GM12878 (cell line): ENCODE results near the gene SPAM1.

Experiments used
- EED ChIP-seq: sonication (generic); IDR thresholded peaks from 2 replicates; pipeline ENCODE4 v1.6.1; 2016; ENCODE audit warnings: antibody characterized with exemption, low read depth
- FOXM1 ChIP-seq: IDR thresholded peaks from 2 replicates; pipeline ENCODE4 v1.6.1; 2012; ENCODE audit warnings: low read depth, mild to moderate bottlenecking, inconsistent platforms, low read length, moderate library complexity
- GABPA ChIP-seq: IDR thresholded peaks from 2 replicates; pipeline ENCODE4 v1.6.1; 2014; ENCODE audit warnings: antibody characterized with exemption, low read depth, mild to moderate bottlenecking, inconsistent platforms
- KDM1A ChIP-seq: fragments of 200-600 bp; sonication (generic); IDR thresholded peaks from 2 replicates; pipeline ENCODE4 v1.6.1; 2016; ENCODE audit warnings: borderline replicate concordance
- POLR2A ChIP-seq: IDR thresholded peaks from 2 replicates; pipeline ENCODE4 v1.6.1; 2011; ENCODE audit warnings: low read depth, mild to moderate bottlenecking, low read length
- SPI1 ChIP-seq: IDR thresholded peaks from 2 replicates; pipeline ENCODE4 v1.6.1; 2011; ENCODE audit warnings: low read depth, mild to moderate bottlenecking, low read length, moderate library complexity, borderline replicate concordance; ENCODE audit not compliant: insufficient read depth
- TF ChIP-seq, protein P1 (sequence below), 3 experiments: IDR thresholded peaks in 2 of 3; conservative IDR thresholded peaks in 1 of 3; 2 replicates each; pipeline ENCODE4 v1.5.1; 2011; ENCODE audit warnings: low read depth in 3 of 3, low read length in 3 of 3, mild to moderate bottlenecking in 3 of 3, control low read depth in 2 of 3, moderate library complexity in 2 of 3, inconsistent platforms in 1 of 3, mixed read lengths in 1 of 3; ENCODE audit not compliant: control insufficient read depth in 2 of 3, insufficient read depth in 1 of 3; ENCODE audit errors: extremely low read depth in 1 of 3

DNA sequence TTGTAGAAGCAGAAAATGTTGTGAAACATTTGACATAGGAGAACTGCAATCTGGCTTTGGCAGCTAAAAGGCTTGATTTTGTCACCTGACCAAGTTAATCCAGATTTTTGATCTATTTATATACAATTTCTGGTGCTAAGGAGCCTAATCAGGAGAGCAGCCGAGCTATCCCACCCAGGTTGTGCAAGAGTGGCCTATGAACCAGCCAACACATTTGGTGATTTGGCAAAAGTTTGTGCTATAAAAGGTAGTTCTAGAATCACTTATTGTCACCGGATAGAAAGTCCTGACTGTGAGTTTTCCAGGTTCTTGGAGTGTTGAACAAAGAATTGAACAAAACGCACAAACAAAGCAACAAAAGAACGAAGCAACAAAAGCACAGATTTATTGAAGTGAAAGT, 1.4 kb upstream of the SPAM1 start:
- TF ChIP-seq POLR2A (no peak), SPI1 (no peak), KDM1A (no peak), GABPA (no peak), EED (no peak), FOXM1 (no peak)
- TF ChIP-seq, protein P1, sequence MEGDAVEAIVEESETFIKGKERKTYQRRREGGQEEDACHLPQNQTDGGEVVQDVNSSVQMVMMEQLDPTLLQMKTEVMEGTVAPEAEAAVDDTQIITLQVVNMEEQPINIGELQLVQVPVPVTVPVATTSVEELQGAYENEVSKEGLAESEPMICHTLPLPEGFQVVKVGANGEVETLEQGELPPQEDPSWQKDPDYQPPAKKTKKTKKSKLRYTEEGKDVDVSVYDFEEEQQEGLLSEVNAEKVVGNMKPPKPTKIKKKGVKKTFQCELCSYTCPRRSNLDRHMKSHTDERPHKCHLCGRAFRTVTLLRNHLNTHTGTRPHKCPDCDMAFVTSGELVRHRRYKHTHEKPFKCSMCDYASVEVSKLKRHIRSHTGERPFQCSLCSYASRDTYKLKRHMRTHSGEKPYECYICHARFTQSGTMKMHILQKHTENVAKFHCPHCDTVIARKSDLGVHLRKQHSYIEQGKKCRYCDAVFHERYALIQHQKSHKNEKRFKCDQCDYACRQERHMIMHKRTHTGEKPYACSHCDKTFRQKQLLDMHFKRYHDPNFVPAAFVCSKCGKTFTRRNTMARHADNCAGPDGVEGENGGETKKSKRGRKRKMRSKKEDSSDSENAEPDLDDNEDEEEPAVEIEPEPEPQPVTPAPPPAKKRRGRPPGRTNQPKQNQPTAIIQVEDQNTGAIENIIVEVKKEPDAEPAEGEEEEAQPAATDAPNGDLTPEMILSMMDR (IDR thresholded peaks at IDR 0.05 in 2 of 3, conservative IDR thresholded peaks at IDR 0.05 in 1 of 3; ENCODE audit: control insufficient read depth in 2 of 3, extremely low read depth in 1 of 3, insufficient read depth in 1 of 3, low read depth in 3 of 3, low read length in 3 of 3), result no peak
